Measurements from ENCODE around the gene NNT.
"Not testable (repeated sequence)": the region's sequence is repeated elsewhere in the genome, so short reads cannot be mapped to it uniquely, and the experiment has no call there.

NNT gene

GRCh38 chr5:43730832-43731342 is 127.9 kb downstream of the NNT start:
- no peak for DNase-seq

GRCh38 chr5:43731573-43731972 is 128.6 kb downstream of the NNT start:
- no peak for DNase-seq

GRCh38 chr5:43745923-43746548 is 143.1 kb downstream of the NNT start:
- not testable (repeated sequence) for DNase-seq

- no peak for DNase-seq
Observed at GRCh38 chr5:43750809-43751208, 147.8 kb downstream of the NNT start.

- DNase-seq = no peak
Observed at GRCh38 chr5:43753069-43753468, 150.1 kb downstream of the NNT start.

Measured in midbrain (tissue), 1 donor.